Activated CD4-positive, CD25-positive, alpha-beta regulatory T cell treated with anti-CD3 and anti-CD28 coated beads, Interleukin-2, amount 50 U/mL, for 72 hours (primary cell): Measurements from ENCODE around the gene MYCBPAP.
"Not testable (repeated sequence)": the region's sequence is repeated elsewhere in the genome, so short reads cannot be mapped to it uniquely, and the experiment has no call there.

Experiments used
- DNase-seq: peaks from one replicate; pipeline ENCODE4 v3.0.0; 2021

Gene MYCBPAP

GRCh38 chr17:50471009-50471905, 37.0 kb upstream of the MYCBPAP start:
- no peak for DNase-seq

- DNase-seq, result no peak
Measured at GRCh38 chr17:50472286-50472685, 36.0 kb upstream of the MYCBPAP start.

GRCh38 chr17:50472761-50473161, 35.5 kb upstream of the MYCBPAP start:
- DNase-seq, result not testable (repeated sequence)

- DNase-seq, result no peak
Measured at GRCh38 chr17:50473901-50474300, 34.3 kb upstream of the MYCBPAP start.

- no peak for DNase-seq
Measured at GRCh38 chr17:50474523-50474922, 33.7 kb upstream of the MYCBPAP start.

GRCh38 chr17:50475362-50475761, 32.9 kb upstream of the MYCBPAP start:
- DNase-seq, result no peak

- not testable (repeated sequence) for DNase-seq
Measured at GRCh38 chr17:50475775-50476544, 32.3 kb upstream of the MYCBPAP start.

- no peak for DNase-seq
Measured at GRCh38 chr17:50476545-50477315, 31.5 kb upstream of the MYCBPAP start.

GRCh38 chr17:50477976-50478375, 30.3 kb upstream of the MYCBPAP start:
- DNase-seq, result no peak

- DNase-seq, result peak; percentile 81
Measured at GRCh38 chr17:50478391-50479381, 29.6 kb upstream of the MYCBPAP start, which contains the start of gene RSAD1. RSAD1 (plus strand) TSS chr17:50478860; CDS start chr17:50478885, 25 bp downstream.

- peak; percentile 66 for DNase-seq
Measured at GRCh38 chr17:50479522-50480141, 28.6 kb upstream of the MYCBPAP start.

- no peak for DNase-seq
Measured at GRCh38 chr17:50480142-50480764, 28.0 kb upstream of the MYCBPAP start.

GRCh38 chr17:50480854-50481490, 27.3 kb upstream of the MYCBPAP start:
- no peak for DNase-seq

GRCh38 chr17:50481648-50482047, 26.6 kb upstream of the MYCBPAP start:
- DNase-seq, result no peak

GRCh38 chr17:50482110-50482509, 26.1 kb upstream of the MYCBPAP start:
- no peak for DNase-seq

GRCh38 chr17:50482516-50482915, 25.7 kb upstream of the MYCBPAP start:
- DNase-seq, result peak; percentile 85

- DNase-seq, result no peak
Measured at GRCh38 chr17:50483266-50483665, 25.0 kb upstream of the MYCBPAP start.

- DNase-seq, result no peak
Measured at GRCh38 chr17:50484386-50485155, 23.7 kb upstream of the MYCBPAP start.
